Neural progenitor cell (in vitro differentiated cells): ENCODE results near the gene TCF25.

Experiments used
- CTCF ChIP-seq: fragments of 200-600 bp; sonication (generic); IDR thresholded peaks from 2 replicates; pipeline ENCODE4 v1.5.1; 2017; ENCODE audit warnings: antibody characterized with exemption, mild to moderate bottlenecking
- EZH2 ChIP-seq: fragments of 200-600 bp; sonication (generic); IDR thresholded peaks from 2 replicates; pipeline ENCODE4 v1.6.1; 2017; ENCODE audit warnings: antibody characterized with exemption, mild to moderate bottlenecking, moderate library complexity
- EZH2phosphoT487 ChIP-seq: fragments of 200-600 bp; sonication (generic); IDR thresholded peaks from 2 replicates; pipeline ENCODE4 v1.6.1; 2017; ENCODE audit warnings: antibody characterized with exemption

DNA sequence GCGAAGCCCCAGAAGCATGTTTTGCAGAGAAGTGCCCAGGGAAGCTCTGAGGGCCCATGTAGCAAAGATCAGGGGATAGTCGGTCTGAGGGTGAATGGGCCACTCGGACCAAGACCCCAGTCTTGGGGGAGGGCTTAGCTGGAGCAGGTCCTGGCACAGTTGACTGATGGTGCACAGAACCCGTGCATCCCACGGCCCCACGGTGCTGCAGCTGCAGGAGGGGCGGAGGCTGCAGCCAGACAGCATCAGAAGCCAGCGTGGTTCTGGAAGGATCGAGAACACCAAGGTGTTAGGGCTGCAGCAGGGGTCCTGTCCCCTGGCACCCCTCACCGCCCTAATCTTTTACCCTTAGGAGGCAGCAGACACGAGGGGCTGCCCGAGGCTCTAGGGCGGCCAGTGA lies 38.8 kb downstream of the TCF25 start:
- no peak for TF ChIP-seq CTCF
- TF ChIP-seq EZH2phosphoT487, result no peak
- no peak for TF ChIP-seq EZH2
